GM12878 (cell line): ENCODE results near the gene BNC2. TPM values are rescaled to one million over a fixed set of nuclear protein-coding genes. Genes with fewer than 3 reads are reported as not detected.

Source experiments
- ATAC-seq: fragments of 200-7000 bp; cut with Tn5 transposase; 3 replicates; pipeline ENCODE4 v1.9.1; 2020; ENCODE audit warnings: mild to moderate bottlenecking, moderate library complexity
- BruUV-seq: library from RNA; stranded (reverse); fragments of 400-500 nt; replicated peaks from 2 replicates; lab custom pipeline; 2021; lab: Mats Ljungman, UMichigan
- CTCF ChIA-PET: fragments of 300-600 bp; sonication (Branson Sonifier 250); formaldehyde crosslinking; extraction: SDS; loops from one replicate; lab custom pipeline; 2021; ENCODE audit warnings: inconsistent platforms; lab: Yijun Ruan, JAX
- POLR2A ChIA-PET: fragments of 350-600 bp; formaldehyde crosslinking; extraction: SDS; loops from one replicate; lab custom pipeline; 2021; ENCODE audit warnings: inconsistent platforms; lab: Charles Lee
- RAD21 ChIA-PET: fragments of 300-600 bp; sonication (Branson Sonifier 250); formaldehyde crosslinking; loops from one replicate; lab custom pipeline; 2023; ENCODE audit warnings: antibody characterized with exemption; ENCODE audit not compliant: unreplicated experiment; lab: Charles Lee
- SMC1A ChIA-PET: fragments of 300-600 bp; sonication (Branson Sonifier 250); formaldehyde crosslinking; loops from one replicate; lab custom pipeline; 2023; ENCODE audit not compliant: unreplicated experiment, uncharacterized antibody; lab: Charles Lee
- DNase-seq: peaks from one replicate; pipeline ENCODE4 v3.0.0-alpha.2; 2011; ENCODE audit warnings: low read depth, low spot score
- FAIRE-seq: peaks from 3 replicates; lab custom pipeline; 2011; peaks lifted over from hg19 to GRCh38; lab: Jason Lieb, UNC
- H2AFZ ChIP-seq: 2 replicates; pipeline ENCODE4 v1.6.0; 2011; ENCODE audit warnings: low read depth, low read length, control low read depth; ENCODE audit not compliant: control insufficient read depth
- H3K27ac ChIP-seq: 2 replicates; pipeline ENCODE4 v1.5.1; 2011; ENCODE audit warnings: control low read depth; ENCODE audit not compliant: control insufficient read depth, insufficient read depth
- H3K27me3 ChIP-seq, 2 experiments: replicated peaks in 1 of 2; 2 replicates each; pipeline versions ENCODE4 v1.6.0 to v1.6.1; 2011; ENCODE audit warnings: low read length in 1 of 2; ENCODE audit not compliant: control insufficient read depth in 2 of 2, insufficient read depth in 2 of 2
- H3K36me3 ChIP-seq, 2 experiments: 2 replicates each; pipeline ENCODE4 v1.5.1; 2011; ENCODE audit warnings: low read length in 1 of 2; ENCODE audit not compliant: control insufficient read depth in 2 of 2, insufficient read depth in 2 of 2
- H3K4me1 ChIP-seq: 2 replicates; pipeline ENCODE4 v1.6.1; 2011; ENCODE audit warnings: mild to moderate bottlenecking, low read length, moderate library complexity, mixed read lengths; ENCODE audit not compliant: control insufficient read depth, insufficient read depth
- H3K4me2 ChIP-seq: 2 replicates; pipeline ENCODE4 v1.6.0; 2011; ENCODE audit warnings: control low read depth; ENCODE audit not compliant: control insufficient read depth, insufficient read depth
- H3K4me3 ChIP-seq: fragments of 200-600 bp; sonication (generic); 2 replicates; pipeline ENCODE4 v1.5.1; 2016
- H3K79me2 ChIP-seq: 2 replicates; pipeline ENCODE4 v1.6.0; 2011; ENCODE audit warnings: low read length; ENCODE audit not compliant: control insufficient read depth, insufficient read depth
- H3K9ac ChIP-seq: 2 replicates; pipeline ENCODE4 v1.8.0; 2011; ENCODE audit warnings: low read length, control low read depth, mixed read lengths; ENCODE audit not compliant: control insufficient read depth, insufficient read depth
- H3K9me3 ChIP-seq: replicated peaks from 3 replicates; pipeline ENCODE4 v1.5.1; 2011; ENCODE audit warnings: mild to moderate bottlenecking, low read length; ENCODE audit not compliant: control insufficient read depth, insufficient read depth
- H4K20me1 ChIP-seq: 2 replicates; pipeline ENCODE4 v1.6.0; 2011; ENCODE audit not compliant: control insufficient read depth, insufficient read depth
- CHD1 ChIP-seq: IDR thresholded peaks from 2 replicates; pipeline ENCODE4 v1.6.1; 2012; ENCODE audit warnings: low read depth, low read length, improper control_type of control experiment
- ETV6 ChIP-seq, 2 experiments: fragments of 450-650 bp in 1 of 2; IDR thresholded peaks in 1 of 2; conservative IDR thresholded peaks in 1 of 2; 2 replicates each; pipeline ENCODE4 v1.6.1; 2014; ENCODE audit warnings: antibody characterized with exemption in 1 of 2, borderline replicate concordance in 1 of 2, low read depth in 1 of 2, mild to moderate bottlenecking in 1 of 2, moderate library complexity in 1 of 2
- IKZF2 ChIP-seq, 2 experiments: fragments of 450-650 bp; IDR thresholded peaks; 2 replicates each; pipeline ENCODE4 v1.6.1; 2017; ENCODE audit warnings: mild to moderate bottlenecking in 2 of 2, moderate library complexity in 2 of 2
- NR2C2 ChIP-seq: IDR thresholded peaks from 2 replicates; pipeline ENCODE4 v1.6.1; 2011; ENCODE audit warnings: borderline replicate concordance, low read depth; ENCODE audit not compliant: control insufficient read depth, insufficient read length
- POLR2A ChIP-seq: IDR thresholded peaks from 2 replicates; pipeline ENCODE4 v1.6.1; 2011; ENCODE audit warnings: low read depth, mild to moderate bottlenecking, low read length
- POLR2AphosphoS5 ChIP-seq: IDR thresholded peaks from 2 replicates; pipeline ENCODE4 v1.6.1; 2011; ENCODE audit warnings: mild to moderate bottlenecking, low read length, inconsistent platforms
- POU2F2 ChIP-seq: IDR thresholded peaks from 3 replicates; pipeline ENCODE4 v1.6.1; 2011; ENCODE audit warnings: low read depth, mild to moderate bottlenecking, low read length, borderline replicate concordance
- RAD51 ChIP-seq: fragments of 450-650 bp; IDR thresholded peaks from 2 replicates; pipeline ENCODE4 v1.6.1; 2016; ENCODE audit warnings: moderate library complexity, mild to moderate bottlenecking, inconsistent platforms
- RUNX3 ChIP-seq: IDR thresholded peaks from 2 replicates; pipeline ENCODE4 v1.6.1; 2012; ENCODE audit warnings: low read length, inconsistent platforms
- SMC3 ChIP-seq: IDR thresholded peaks from 2 replicates; pipeline ENCODE4 v1.6.1; 2011; ENCODE audit warnings: low read length, improper control_type of control experiment, borderline replicate concordance
- TAF1 ChIP-seq: IDR thresholded peaks from 2 replicates; pipeline ENCODE4 v1.6.1; 2011; ENCODE audit warnings: mild to moderate bottlenecking, low read depth, low read length, borderline replicate concordance
- TCF12 ChIP-seq: IDR thresholded peaks from 2 replicates; pipeline ENCODE4 v1.6.1; 2011; ENCODE audit warnings: low read depth, mild to moderate bottlenecking, low read length
- TCF7 ChIP-seq: IDR thresholded peaks from 2 replicates; pipeline ENCODE4 v1.6.1; 2014; ENCODE audit warnings: antibody characterized with exemption, borderline replicate concordance
- WGBS: methylation state at CpG from one replicate; pipeline ENCODE4 v1.1.6; 2016; ENCODE audit warnings: low lambda C conversion rate; ENCODE audit not compliant: insufficient replicate concordance, insufficient coverage; ENCODE audit errors: missing lambda C conversion rate; 5-methylcytosine and 5-hydroxymethylcytosine counted together
- in situ Hi-C: fragments of 300-500 bp; cut with MboI; formaldehyde crosslinking; loops from 9 replicates; pipeline ENCODE4 v1.14.3; 2018; ENCODE audit warnings: mixed read lengths
- intact Hi-C: fragments of 100-400 bp; cut with micrococcal nuclease; formaldehyde crosslinking; loops from one replicate; pipeline ENCODE4 v1.14.2; 2022; ENCODE audit not compliant: unreplicated experiment
- polyA plus RNA-seq, 11 experiments: library from polyadenylated mRNA; depleted of rRNA in 4 of 11; unstranded in 6 of 11; stranded (reverse) in 5 of 11; fragments of >200 nt; fragmentation: Nextera tagmentation in 4 of 11; fragmentation: Illumina TruSeq in 1 of 11; extraction: Ambion mirVana in 4 of 11; extraction: Trizol in 1 of 11; gene quantifications; 1 replicate in 1 of 11; 2 replicates in 10 of 11; pipeline versions ENCODE4 v1.2.1 to v1.2.3, GENCODE V29; 2011 to 2016; ENCODE audit warnings: inconsistent platforms in 2 of 11, missing spikeins in 2 of 11, low read depth in 1 of 11
- total RNA-seq, 4 experiments: library from RNA; depleted of rRNA in 3 of 4; stranded (reverse); fragments of >200 nt in 3 of 4; fragmentation: Illumina TruSeq in 1 of 4; extraction: Trizol in 1 of 4; gene quantifications; 2 replicates each; pipeline versions ENCODE4 v1.2.1 to v1.2.3, GENCODE V29; 2013 to 2021
- TF ChIP-seq, protein P1 (sequence below): fragments of 450-650 bp; IDR thresholded peaks from 2 replicates; pipeline ENCODE4 v1.6.1; 2014; ENCODE audit warnings: mild to moderate bottlenecking
- TF ChIP-seq, protein P2 (sequence below): fragments of 450-650 bp; IDR thresholded peaks from 2 replicates; pipeline ENCODE4 v1.6.1; 2016; ENCODE audit warnings: mild to moderate bottlenecking
- TF ChIP-seq, protein P3 (sequence below): fragments of 450-650 bp; IDR thresholded peaks from 2 replicates; pipeline ENCODE4 v1.6.1; 2017; ENCODE audit warnings: borderline replicate concordance
- TF ChIP-seq, protein P4 (sequence below): IDR thresholded peaks from 2 replicates; pipeline ENCODE4 v1.6.1; 2012; ENCODE audit warnings: low read length, inconsistent platforms
- TF ChIP-seq, protein P5 (sequence below): IDR thresholded peaks from 2 replicates; pipeline ENCODE4 v1.6.1; 2012; ENCODE audit warnings: low read depth, low read length, improper control_type of control experiment

The BNC2 gene
- total and polyA plus RNA-seq, 10 of the 15 experiments (the other 5 are each of a cell fraction or from before 2014, with no cell fraction given), result 0.05 to 14.5 (median 0.26) TPM

DNA sequence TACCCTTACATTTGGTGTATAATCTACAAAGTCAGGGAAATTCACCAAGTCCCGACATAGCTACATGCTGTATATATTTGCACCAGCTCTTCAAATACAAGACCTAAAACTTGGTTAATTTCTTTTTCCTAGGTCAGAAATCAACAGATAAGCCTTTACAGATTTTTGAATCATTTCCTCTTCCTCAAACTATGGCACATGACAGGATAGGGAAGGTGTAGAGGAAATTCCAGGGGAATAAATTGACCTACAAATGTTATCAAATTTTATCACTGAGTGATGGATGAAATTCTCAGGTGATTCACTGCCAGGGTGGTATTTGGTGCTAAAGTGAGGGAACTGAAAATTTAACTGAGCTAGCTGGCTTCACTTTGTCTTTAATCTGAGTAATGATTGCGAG, 360.0 kb downstream of the BNC2 start (continued):
- TF ChIP-seq, protein P1, sequence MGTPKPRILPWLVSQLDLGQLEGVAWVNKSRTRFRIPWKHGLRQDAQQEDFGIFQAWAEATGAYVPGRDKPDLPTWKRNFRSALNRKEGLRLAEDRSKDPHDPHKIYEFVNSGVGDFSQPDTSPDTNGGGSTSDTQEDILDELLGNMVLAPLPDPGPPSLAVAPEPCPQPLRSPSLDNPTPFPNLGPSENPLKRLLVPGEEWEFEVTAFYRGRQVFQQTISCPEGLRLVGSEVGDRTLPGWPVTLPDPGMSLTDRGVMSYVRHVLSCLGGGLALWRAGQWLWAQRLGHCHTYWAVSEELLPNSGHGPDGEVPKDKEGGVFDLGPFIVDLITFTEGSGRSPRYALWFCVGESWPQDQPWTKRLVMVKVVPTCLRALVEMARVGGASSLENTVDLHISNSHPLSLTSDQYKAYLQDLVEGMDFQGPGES, result no peak
- no peak for TF ChIP-seq TAF1
- no peak for TF ChIP-seq POLR2A
- TF ChIP-seq POU2F2, result no peak

DNA sequence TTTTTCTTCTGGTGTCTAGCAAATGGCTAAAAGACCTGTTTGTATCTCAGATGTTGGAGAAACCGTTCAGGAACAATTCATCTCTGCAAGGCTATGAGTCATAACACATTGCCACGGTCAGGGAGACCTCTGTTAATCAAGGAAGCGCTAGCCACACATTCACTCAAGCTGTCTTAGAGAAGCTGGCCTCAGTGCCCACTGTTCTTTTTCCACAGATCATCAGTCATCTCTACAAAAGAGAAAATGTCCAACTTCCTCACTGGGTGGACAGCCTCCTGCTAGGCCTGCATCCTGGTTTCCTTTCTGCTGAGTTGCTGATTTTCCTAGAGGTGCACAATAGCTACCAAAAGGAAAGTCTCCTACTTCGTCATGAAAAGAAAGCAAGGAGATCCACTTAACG, 360.5 kb downstream of the BNC2 start:
- FAIRE-seq, result no peak
- no peak overlapping the region for H3K4me2 ChIP-seq
- TF ChIP-seq RUNX3 (0 out of 2 replicates have a peak, but pooled peaks have one; percentile 7), TCF12 (no peak), ETV6 (conservative IDR thresholded peaks at IDR 0.05 in 1 of 2, IDR thresholded peaks at IDR 0.05 in 1 of 2; ENCODE audit: borderline replicate concordance in 1 of 2, low read depth in 1 of 2) (no peak), IKZF2 (IDR thresholded peaks at IDR 0.05) (peak; percentile 44 to 45; a peak in 2 of 4 replicates), TCF7 (no peak), TAF1 (no peak), POLR2AphosphoS5 (no peak), NR2C2 (no peak), SMC3 (no peak), CHD1 (no peak), RAD51 (no peak)
- TF ChIP-seq, protein P2, sequence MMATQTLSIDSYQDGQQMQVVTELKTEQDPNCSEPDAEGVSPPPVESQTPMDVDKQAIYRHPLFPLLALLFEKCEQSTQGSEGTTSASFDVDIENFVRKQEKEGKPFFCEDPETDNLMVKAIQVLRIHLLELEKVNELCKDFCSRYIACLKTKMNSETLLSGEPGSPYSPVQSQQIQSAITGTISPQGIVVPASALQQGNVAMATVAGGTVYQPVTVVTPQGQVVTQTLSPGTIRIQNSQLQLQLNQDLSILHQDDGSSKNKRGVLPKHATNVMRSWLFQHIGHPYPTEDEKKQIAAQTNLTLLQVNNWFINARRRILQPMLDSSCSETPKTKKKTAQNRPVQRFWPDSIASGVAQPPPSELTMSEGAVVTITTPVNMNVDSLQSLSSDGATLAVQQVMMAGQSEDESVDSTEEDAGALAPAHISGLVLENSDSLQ, result no peak
- TF ChIP-seq, protein P3, sequence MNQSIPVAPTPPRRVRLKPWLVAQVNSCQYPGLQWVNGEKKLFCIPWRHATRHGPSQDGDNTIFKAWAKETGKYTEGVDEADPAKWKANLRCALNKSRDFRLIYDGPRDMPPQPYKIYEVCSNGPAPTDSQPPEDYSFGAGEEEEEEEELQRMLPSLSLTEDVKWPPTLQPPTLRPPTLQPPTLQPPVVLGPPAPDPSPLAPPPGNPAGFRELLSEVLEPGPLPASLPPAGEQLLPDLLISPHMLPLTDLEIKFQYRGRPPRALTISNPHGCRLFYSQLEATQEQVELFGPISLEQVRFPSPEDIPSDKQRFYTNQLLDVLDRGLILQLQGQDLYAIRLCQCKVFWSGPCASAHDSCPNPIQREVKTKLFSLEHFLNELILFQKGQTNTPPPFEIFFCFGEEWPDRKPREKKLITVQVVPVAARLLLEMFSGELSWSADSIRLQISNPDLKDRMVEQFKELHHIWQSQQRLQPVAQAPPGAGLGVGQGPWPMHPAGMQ, result no peak
- TF ChIP-seq, protein P4, sequence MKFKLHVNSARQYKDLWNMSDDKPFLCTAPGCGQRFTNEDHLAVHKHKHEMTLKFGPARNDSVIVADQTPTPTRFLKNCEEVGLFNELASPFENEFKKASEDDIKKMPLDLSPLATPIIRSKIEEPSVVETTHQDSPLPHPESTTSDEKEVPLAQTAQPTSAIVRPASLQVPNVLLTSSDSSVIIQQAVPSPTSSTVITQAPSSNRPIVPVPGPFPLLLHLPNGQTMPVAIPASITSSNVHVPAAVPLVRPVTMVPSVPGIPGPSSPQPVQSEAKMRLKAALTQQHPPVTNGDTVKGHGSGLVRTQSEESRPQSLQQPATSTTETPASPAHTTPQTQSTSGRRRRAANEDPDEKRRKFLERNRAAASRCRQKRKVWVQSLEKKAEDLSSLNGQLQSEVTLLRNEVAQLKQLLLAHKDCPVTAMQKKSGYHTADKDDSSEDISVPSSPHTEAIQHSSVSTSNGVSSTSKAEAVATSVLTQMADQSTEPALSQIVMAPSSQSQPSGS, result no peak
- TF ChIP-seq, protein P5, sequence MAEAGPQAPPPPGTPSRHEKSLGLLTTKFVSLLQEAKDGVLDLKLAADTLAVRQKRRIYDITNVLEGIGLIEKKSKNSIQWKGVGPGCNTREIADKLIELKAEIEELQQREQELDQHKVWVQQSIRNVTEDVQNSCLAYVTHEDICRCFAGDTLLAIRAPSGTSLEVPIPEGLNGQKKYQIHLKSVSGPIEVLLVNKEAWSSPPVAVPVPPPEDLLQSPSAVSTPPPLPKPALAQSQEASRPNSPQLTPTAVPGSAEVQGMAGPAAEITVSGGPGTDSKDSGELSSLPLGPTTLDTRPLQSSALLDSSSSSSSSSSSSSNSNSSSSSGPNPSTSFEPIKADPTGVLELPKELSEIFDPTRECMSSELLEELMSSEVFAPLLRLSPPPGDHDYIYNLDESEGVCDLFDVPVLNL, result no peak

More for the DNA sequence above, 360.5 kb downstream of the BNC2 start:
- Histone ChIP-seq H3K36me3 (no peaks in the 10 kb centered on the region), H3K79me2 (no peaks in the 10 kb centered on the region), H4K20me1 (no peaks in the 10 kb centered on the region), H3K4me1 (no peaks in the 10 kb centered on the region), H3K9ac (no peak overlapping the region), H2AFZ (no peak overlapping the region), H3K9me3 (no peaks in the 10 kb centered on the region), H3K27me3 (no peaks in the 10 kb centered on the region), H3K4me3 (no peak overlapping the region), H3K27ac (no peak overlapping the region)
- RAD21 ChIA-PET, result interaction anchor here (0.7 to 3.2 kb wide), 5 partner anchors 8 to 51 kb away, joined by 3 to 10 read pairs (median 3); no protein-coding TSS in a partner anchor
- in situ Hi-C loops, result no loop called here
- ATAC-seq, result peak; percentile 69
- POLR2A ChIA-PET, result interaction anchor here (1.0 to 1.5 kb wide), 3 partner anchors 9 to 14 kb away, joined by 3 to 4 read pairs (median 3); no protein-coding TSS in a partner anchor
- CTCF ChIA-PET, result interaction anchor here (0.6 to 2.7 kb wide), 4 partner anchors 9 to 18 kb away, joined by 3 to 10 read pairs (median 6); no protein-coding TSS in a partner anchor
- no peak for DNase-seq
- WGBS, result 20% methylated on average over 5 of the region's 5 CpGs
- SMC1A ChIA-PET, result interaction anchor here (0.6 to 2.3 kb wide), 11 partner anchors 10 to 54 kb away, joined by 3 to 8 read pairs (median 4); no protein-coding TSS in a partner anchor
- intact Hi-C loops, result no loop called here
- no TSS peak for BruUV-seq
